ENCODE data around the gene METAP2. TPM values are rescaled to one million over a fixed set of nuclear protein-coding genes. Genes with fewer than 3 reads are reported as not detected.

The METAP2 gene
- polyA plus RNA-seq (2013, experiment 1 of 2) = 59.9 TPM
- polyA plus RNA-seq (2013, experiment 2 of 2) = 60.6 TPM

GRCh38 chr12:95473884-95474659, at the start of gene METAP2:
Gene METAP2, plus strand, starts transcription at chr12:95474152. Its CDS starts 28 bp downstream, at chr12:95474180.
- Histone ChIP-seq H3K27me3 (ENCODE audit: control insufficient read depth in 1 of 2, insufficient read depth in 1 of 2, low read length in 2 of 2) (no peaks in the 10 kb centered on the region), H3K9me3 (ENCODE audit: control insufficient read depth, low read length) (no peaks in the 10 kb centered on the region), H3K4me1 (ENCODE audit: control insufficient read depth, insufficient read depth, low read depth, low read length) (no peaks in the 10 kb centered on the region), H3K23ac (ENCODE audit: low read length in 2 of 2) (peak within 1 kb of the TSS in 1 of 2 experiments; percentile 51), H2AK5ac (ENCODE audit: low read length, severe bottlenecking) (no peak within 1 kb of the TSS), H3K4me2 (ENCODE audit: low read length, poor library complexity, severe bottlenecking) (peak within 1 kb of the TSS; percentile 77), H2BK5ac (ENCODE audit: low read depth, low read length, poor library complexity, severe bottlenecking) (peak within 1 kb of the TSS; percentile 20), H2BK12ac (ENCODE audit: low read length in 2 of 2) (no peak within 1 kb of the TSS), H3K9ac (ENCODE audit: low read length) (peak within 1 kb of the TSS; percentile 100), H3K18ac (ENCODE audit: low read depth in 1 of 2, low read length in 2 of 2) (peak within 1 kb of the TSS; percentile 65 to 69), H3K79me1 (replicated peaks; ENCODE audit: low read length, poor library complexity, severe bottlenecking) (no peaks in the 10 kb centered on the region), H2BK15ac (ENCODE audit: low read depth, poor library complexity, severe bottlenecking) (no peak within 1 kb of the TSS), H2BK120ac (ENCODE audit: low read depth, low read length) (peak within 1 kb of the TSS; percentile 42), H2AFZ (ENCODE audit: low read depth, low read length) (peak within 1 kb of the TSS; percentile 65), H3K14ac (ENCODE audit: low read length in 2 of 2) (no peak within 1 kb of the TSS), H3K4ac (ENCODE audit: low read depth in 1 of 2, low read length in 2 of 2) (peak within 1 kb of the TSS; percentile 24 to 86), H3K36me3 (ENCODE audit: control insufficient read depth in 1 of 2, insufficient read depth in 2 of 2, low read depth in 1 of 2, low read length in 2 of 2) (peaks cover 8 to 31% of the 10 kb centered on the region in 2 experiments), H4K91ac (ENCODE audit: low read length) (no peak within 1 kb of the TSS), H3K27ac (ENCODE audit: low read length, poor library complexity, severe bottlenecking) (peak within 1 kb of the TSS; percentile 88), H3K4me3 (ENCODE audit: insufficient read depth in 1 of 2, low read depth in 1 of 2, low read length in 2 of 2) (peak within 1 kb of the TSS; percentile 70 to 99), H4K8ac (ENCODE audit: low read length) (peak within 1 kb of the TSS; percentile 56)
- peak; percentile 98 for DNase-seq
- WGBS = 1% methylated on average over 43 of the region's 49 CpGs

GRCh38 chr12:95424271-95424994, 49.5 kb upstream of the METAP2 start:
- H3K4me3 ChIP-seq (ENCODE audit: insufficient read depth in 1 of 2, low read depth in 1 of 2, low read length in 2 of 2) = no peak overlapping the region
- no peaks in the 10 kb centered on the region for H3K27me3 ChIP-seq (ENCODE audit: control insufficient read depth in 1 of 2, insufficient read depth in 1 of 2, low read length in 2 of 2)
- no peak overlapping the region for H3K4ac ChIP-seq (ENCODE audit: low read depth in 1 of 2, low read length in 2 of 2)
- no peak for DNase-seq
- H3K9me3 ChIP-seq (ENCODE audit: control insufficient read depth, low read length) = no peaks in the 10 kb centered on the region
- 93% methylated on average over 7 of the region's 8 CpGs for WGBS
- H2BK120ac ChIP-seq (ENCODE audit: low read depth, low read length) = no peak overlapping the region
- H3K4me2 ChIP-seq (ENCODE audit: low read length, poor library complexity, severe bottlenecking) = no peak overlapping the region
- H2BK5ac ChIP-seq (ENCODE audit: low read depth, low read length, poor library complexity, severe bottlenecking) = no peak overlapping the region
- no peaks in the 10 kb centered on the region for H3K4me1 ChIP-seq (ENCODE audit: control insufficient read depth, insufficient read depth, low read depth, low read length)
- H3K27ac ChIP-seq (ENCODE audit: low read length, poor library complexity, severe bottlenecking) = no peak overlapping the region
- H2BK15ac ChIP-seq (ENCODE audit: low read depth, poor library complexity, severe bottlenecking) = no peak overlapping the region
- no peak overlapping the region for H4K8ac ChIP-seq (ENCODE audit: low read length)
- no peak overlapping the region for H3K14ac ChIP-seq (ENCODE audit: low read length in 2 of 2)
- no peak overlapping the region for H2AFZ ChIP-seq (ENCODE audit: low read depth, low read length)
- H2BK12ac ChIP-seq (ENCODE audit: low read length in 2 of 2) = no peak overlapping the region
- H3K9ac ChIP-seq (ENCODE audit: low read length) = no peak overlapping the region
- H4K91ac ChIP-seq (ENCODE audit: low read length) = no peak overlapping the region
- H3K36me3 ChIP-seq (ENCODE audit: control insufficient read depth in 1 of 2, insufficient read depth in 2 of 2, low read depth in 1 of 2, low read length in 2 of 2) = no peaks in the 10 kb centered on the region
- no peak overlapping the region for H3K18ac ChIP-seq (ENCODE audit: low read depth in 1 of 2, low read length in 2 of 2)
- H3K79me1 ChIP-seq (replicated peaks; ENCODE audit: low read length, poor library complexity, severe bottlenecking) = no peaks in the 10 kb centered on the region
- no peak overlapping the region for H3K23ac ChIP-seq (ENCODE audit: low read length in 2 of 2)
- no peak overlapping the region for H2AK5ac ChIP-seq (ENCODE audit: low read length, severe bottlenecking)

- DNase-seq = no peak
- H3K9ac ChIP-seq (ENCODE audit: low read length) = no peak overlapping the region
- H3K79me1 ChIP-seq (replicated peaks; ENCODE audit: low read length, poor library complexity, severe bottlenecking) = no peaks in the 10 kb centered on the region
- H4K91ac ChIP-seq (ENCODE audit: low read length) = no peak overlapping the region
- no peak overlapping the region for H3K4ac ChIP-seq (ENCODE audit: low read depth in 1 of 2, low read length in 2 of 2)
- no peak overlapping the region for H4K8ac ChIP-seq (ENCODE audit: low read length)
- no peak overlapping the region for H3K14ac ChIP-seq (ENCODE audit: low read length in 2 of 2)
- no peak overlapping the region for H2BK12ac ChIP-seq (ENCODE audit: low read length in 2 of 2)
- H2AFZ ChIP-seq (ENCODE audit: low read depth, low read length) = no peak overlapping the region
- H2BK120ac ChIP-seq (ENCODE audit: low read depth, low read length) = no peak overlapping the region
- H3K4me3 ChIP-seq (ENCODE audit: insufficient read depth in 1 of 2, low read depth in 1 of 2, low read length in 2 of 2) = no peak overlapping the region
- no peak overlapping the region for H3K23ac ChIP-seq (ENCODE audit: low read length in 2 of 2)
- H3K4me1 ChIP-seq (ENCODE audit: control insufficient read depth, insufficient read depth, low read depth, low read length) = no peaks in the 10 kb centered on the region
- H3K27ac ChIP-seq (ENCODE audit: low read length, poor library complexity, severe bottlenecking) = no peak overlapping the region
- no peaks in the 10 kb centered on the region for H3K27me3 ChIP-seq (ENCODE audit: control insufficient read depth in 1 of 2, insufficient read depth in 1 of 2, low read length in 2 of 2)
- 92% methylated on average over 6 of the region's 8 CpGs for WGBS
- no peak overlapping the region for H2AK5ac ChIP-seq (ENCODE audit: low read length, severe bottlenecking)
- H3K36me3 ChIP-seq (ENCODE audit: control insufficient read depth in 1 of 2, insufficient read depth in 2 of 2, low read depth in 1 of 2, low read length in 2 of 2) = no peaks in the 10 kb centered on the region
- H3K4me2 ChIP-seq (ENCODE audit: low read length, poor library complexity, severe bottlenecking) = no peak overlapping the region
- H3K9me3 ChIP-seq (ENCODE audit: control insufficient read depth, low read length) = no peaks in the 10 kb centered on the region
- no peak overlapping the region for H2BK5ac ChIP-seq (ENCODE audit: low read depth, low read length, poor library complexity, severe bottlenecking)
- no peak overlapping the region for H2BK15ac ChIP-seq (ENCODE audit: low read depth, poor library complexity, severe bottlenecking)
- H3K18ac ChIP-seq (ENCODE audit: low read depth in 1 of 2, low read length in 2 of 2) = no peak overlapping the region
Observed at GRCh38 chr12:95429172-95429510, 44.8 kb upstream of the METAP2 start.

GRCh38 chr12:95431120-95431519, 42.8 kb upstream of the METAP2 start:
- DNase-seq = no peak
- no peak overlapping the region for H3K18ac ChIP-seq (ENCODE audit: low read depth in 1 of 2, low read length in 2 of 2)
- WGBS = 98% methylated on average over 3 of the region's 4 CpGs
- H3K36me3 ChIP-seq (ENCODE audit: control insufficient read depth in 1 of 2, insufficient read depth in 2 of 2, low read depth in 1 of 2, low read length in 2 of 2) = no peaks in the 10 kb centered on the region
- H2AFZ ChIP-seq (ENCODE audit: low read depth, low read length) = no peak overlapping the region
- H2BK5ac ChIP-seq (ENCODE audit: low read depth, low read length, poor library complexity, severe bottlenecking) = no peak overlapping the region
- no peak overlapping the region for H3K23ac ChIP-seq (ENCODE audit: low read length in 2 of 2)
- no peak overlapping the region for H3K14ac ChIP-seq (ENCODE audit: low read length in 2 of 2)
- H3K27me3 ChIP-seq (ENCODE audit: control insufficient read depth in 1 of 2, insufficient read depth in 1 of 2, low read length in 2 of 2) = no peaks in the 10 kb centered on the region
- H3K9me3 ChIP-seq (ENCODE audit: control insufficient read depth, low read length) = no peaks in the 10 kb centered on the region
- H2BK120ac ChIP-seq (ENCODE audit: low read depth, low read length) = no peak overlapping the region
- H2BK12ac ChIP-seq (ENCODE audit: low read length in 2 of 2) = no peak overlapping the region
- H3K4me3 ChIP-seq (ENCODE audit: insufficient read depth in 1 of 2, low read depth in 1 of 2, low read length in 2 of 2) = no peak overlapping the region
- no peak overlapping the region for H2AK5ac ChIP-seq (ENCODE audit: low read length, severe bottlenecking)
- no peak overlapping the region for H3K4ac ChIP-seq (ENCODE audit: low read depth in 1 of 2, low read length in 2 of 2)
- no peak overlapping the region for H3K27ac ChIP-seq (ENCODE audit: low read length, poor library complexity, severe bottlenecking)
- H4K8ac ChIP-seq (ENCODE audit: low read length) = no peak overlapping the region
- no peak overlapping the region for H4K91ac ChIP-seq (ENCODE audit: low read length)
- H3K9ac ChIP-seq (ENCODE audit: low read length) = no peak overlapping the region
- no peak overlapping the region for H3K4me2 ChIP-seq (ENCODE audit: low read length, poor library complexity, severe bottlenecking)
- no peaks in the 10 kb centered on the region for H3K4me1 ChIP-seq (ENCODE audit: control insufficient read depth, insufficient read depth, low read depth, low read length)
- no peaks in the 10 kb centered on the region for H3K79me1 ChIP-seq (replicated peaks; ENCODE audit: low read length, poor library complexity, severe bottlenecking)
- H2BK15ac ChIP-seq (ENCODE audit: low read depth, poor library complexity, severe bottlenecking) = no peak overlapping the region
